ENCODE data around the gene ZSWIM4.

Gene ZSWIM4

DNA sequence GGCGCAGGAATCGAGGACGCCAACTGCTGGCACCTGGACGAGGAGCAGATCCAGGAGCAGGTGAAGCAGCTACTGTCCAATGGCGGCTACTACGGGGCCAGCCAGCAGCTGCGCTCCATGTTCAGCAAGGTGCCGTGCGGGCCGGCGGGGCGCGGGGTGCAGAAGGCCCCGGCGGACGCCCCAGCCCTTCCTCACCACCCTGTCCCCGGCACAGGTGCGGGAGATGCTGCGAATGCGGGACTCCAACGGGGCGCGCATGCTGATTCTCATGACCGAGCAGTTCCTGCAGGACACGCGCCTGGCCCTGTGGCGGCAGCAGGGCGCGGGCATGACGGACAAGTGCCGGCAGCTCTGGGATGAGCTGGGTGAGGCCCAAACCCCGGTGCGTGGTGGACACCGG lies 13.6 kb downstream of the ZSWIM4 start:
- no peak for DNase-seq (ENCODE audit: low read depth in 2 of 2)

- DNase-seq (ENCODE audit: low read depth in 2 of 2): no peak
Observed at GRCh38 chr19:13812544-13812943, 17.3 kb downstream of the ZSWIM4 start.

GRCh38 chr19:13813147-13813546 lies 17.9 kb downstream of the ZSWIM4 start:
- no peak for DNase-seq (ENCODE audit: low read depth in 2 of 2)

DNA sequence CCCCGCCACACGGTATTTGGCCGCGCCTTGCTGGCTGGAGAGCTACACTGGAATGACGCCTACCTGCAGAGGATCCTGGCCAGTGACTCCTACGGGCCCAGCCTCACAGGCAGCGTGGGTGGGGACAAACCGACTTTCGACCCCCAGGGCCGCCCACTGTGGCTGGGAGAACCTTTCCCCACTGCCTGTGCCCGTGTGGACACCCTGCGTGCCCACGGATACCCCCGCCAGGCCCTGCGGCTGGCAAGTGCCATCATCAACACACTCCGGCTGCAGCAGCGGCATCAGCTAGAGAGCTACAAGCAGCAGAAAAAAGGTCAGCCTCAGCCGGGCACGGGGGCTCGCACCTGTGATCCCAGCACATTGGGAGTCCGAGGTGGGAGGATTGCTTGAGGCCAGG lies 19.3 kb downstream of the ZSWIM4 start:
- DNase-seq (ENCODE audit: low read depth in 2 of 2): no peak

DNA sequence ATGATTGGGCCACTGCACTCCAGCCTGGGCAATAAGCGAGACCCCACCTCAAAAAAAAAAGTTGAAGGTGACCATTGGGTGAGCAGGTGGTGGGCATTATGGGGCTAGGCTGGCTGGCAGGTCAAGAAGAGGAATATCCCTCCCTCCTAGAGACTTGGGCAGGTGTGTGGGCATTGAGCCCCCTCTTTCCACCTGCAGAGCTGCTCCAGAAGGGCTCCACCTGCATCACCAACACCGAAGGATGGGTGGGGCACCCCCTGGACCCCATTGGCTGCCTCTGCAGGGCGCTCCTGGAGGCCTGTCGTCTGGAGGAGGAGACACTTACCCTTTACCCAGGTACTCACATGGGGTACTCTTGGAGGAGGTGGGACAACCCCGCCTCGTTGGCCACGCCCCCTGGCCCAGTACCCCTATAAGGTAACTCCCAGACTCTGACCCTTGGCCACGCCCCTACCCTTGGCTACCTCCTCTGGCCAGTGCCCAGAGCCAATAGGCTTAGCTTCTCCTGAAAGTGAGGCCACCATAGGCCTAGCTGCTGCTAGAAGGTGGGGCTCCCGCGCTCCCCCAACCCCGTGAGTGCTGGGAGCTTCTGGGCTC lies 21.9 kb downstream of the ZSWIM4 start:
- DNase-seq (ENCODE audit: low read depth in 2 of 2): no peak

DNA sequence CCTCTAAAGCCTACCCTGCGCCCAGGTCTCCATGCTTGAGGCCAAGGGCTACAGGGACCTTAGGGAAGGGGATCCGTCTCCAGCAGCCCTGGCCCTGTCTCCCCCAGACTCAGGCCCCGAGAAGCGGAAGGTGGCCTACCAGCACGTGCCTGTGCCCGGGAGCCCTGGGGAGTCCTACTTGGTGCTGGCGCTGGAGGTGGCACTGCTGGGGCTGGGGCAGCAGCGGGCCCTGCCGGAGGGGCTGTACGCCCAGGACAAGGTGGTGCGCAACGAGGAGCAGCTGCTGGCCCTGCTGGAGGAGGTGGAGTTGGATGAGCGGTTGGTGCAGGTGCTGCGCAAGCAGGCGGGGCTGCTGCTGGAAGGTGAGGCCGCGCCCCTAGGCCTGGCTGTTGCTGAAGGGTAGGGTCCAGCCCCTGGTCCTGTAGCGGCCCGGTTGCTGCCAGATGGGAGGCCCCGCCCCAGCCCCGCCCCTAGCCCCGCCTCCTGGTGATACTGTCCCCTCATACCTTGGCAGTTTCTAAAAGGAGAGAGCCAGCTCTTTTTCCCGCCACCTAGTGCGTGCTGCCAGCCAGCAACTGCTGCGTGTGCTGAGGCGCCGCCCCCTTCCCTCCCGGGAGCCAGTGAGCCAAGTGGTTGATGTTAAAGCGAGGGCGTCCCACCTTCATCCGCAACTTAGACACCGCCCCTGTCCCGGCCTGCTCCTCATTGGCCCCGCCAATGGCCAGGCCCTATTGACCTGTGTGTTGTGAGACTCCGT lies 22.6 kb downstream of the ZSWIM4 start:
- no peak for DNase-seq (ENCODE audit: low read depth in 2 of 2)

DNA sequence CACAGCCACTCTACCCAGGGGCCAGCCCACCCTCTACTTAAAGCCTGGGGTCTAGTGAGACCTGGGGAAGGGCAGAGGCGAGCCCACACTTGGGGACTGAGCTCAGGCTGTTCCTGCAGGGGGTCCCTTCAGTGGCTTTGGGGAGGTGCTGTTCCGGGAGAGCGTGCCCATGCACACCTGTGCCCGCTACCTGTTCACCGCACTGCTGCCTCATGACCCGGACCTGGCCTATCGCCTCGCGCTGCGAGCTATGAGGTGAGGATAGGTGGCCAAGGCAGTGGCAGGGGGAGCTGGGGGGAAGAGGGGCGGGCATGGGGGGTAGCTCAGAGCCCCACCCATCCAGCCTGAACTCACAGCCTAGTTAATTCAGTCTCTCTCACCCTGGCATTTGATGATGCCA lies 24.0 kb downstream of the ZSWIM4 start:
- no peak for DNase-seq (ENCODE audit: low read depth in 2 of 2)

- DNase-seq (ENCODE audit: low read depth in 2 of 2): no peak
Observed at GRCh38 chr19:13821292-13821691, 26.0 kb downstream of the ZSWIM4 start.

- no peak for DNase-seq (ENCODE audit: low read depth in 2 of 2)
Observed at GRCh38 chr19:13823256-13823655, 28.0 kb downstream of the ZSWIM4 start.

DNA sequence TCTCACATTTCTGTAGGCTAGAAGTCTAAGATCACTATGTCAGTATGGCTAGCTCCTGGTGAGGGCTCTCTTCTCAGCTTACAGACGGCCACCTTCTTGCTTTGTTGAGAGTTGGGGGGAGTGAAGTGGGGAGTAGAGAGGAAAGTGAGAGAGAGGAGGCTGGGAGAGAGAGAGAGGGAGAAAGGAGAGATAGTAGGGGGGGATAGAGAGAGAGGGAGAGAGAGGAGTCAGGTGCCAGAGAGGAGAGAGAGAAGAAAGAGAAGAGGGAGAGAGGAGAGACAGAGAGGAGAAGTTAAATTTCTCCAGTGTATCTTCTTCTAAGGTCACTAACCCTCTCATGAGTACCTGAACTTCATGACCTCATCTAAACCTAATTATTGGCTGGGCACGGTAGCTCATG lies 28.7 kb downstream of the ZSWIM4 start:
- no peak for DNase-seq (ENCODE audit: low read depth in 2 of 2)

GRCh38 chr19:13824703-13825102 lies 29.5 kb downstream of the ZSWIM4 start:
- no peak for DNase-seq (ENCODE audit: low read depth in 2 of 2)

GRCh38 chr19:13825489-13826441 lies 30.5 kb downstream of the ZSWIM4 start:
- no peak for DNase-seq (ENCODE audit: low read depth in 2 of 2)

GRCh38 chr19:13826652-13827235 lies 31.5 kb downstream of the ZSWIM4 start:
- DNase-seq (ENCODE audit: low read depth in 2 of 2): no peak

GRCh38 chr19:13827656-13828055 lies 32.4 kb downstream of the ZSWIM4 start:
- DNase-seq (ENCODE audit: low read depth in 2 of 2): no peak

DNA sequence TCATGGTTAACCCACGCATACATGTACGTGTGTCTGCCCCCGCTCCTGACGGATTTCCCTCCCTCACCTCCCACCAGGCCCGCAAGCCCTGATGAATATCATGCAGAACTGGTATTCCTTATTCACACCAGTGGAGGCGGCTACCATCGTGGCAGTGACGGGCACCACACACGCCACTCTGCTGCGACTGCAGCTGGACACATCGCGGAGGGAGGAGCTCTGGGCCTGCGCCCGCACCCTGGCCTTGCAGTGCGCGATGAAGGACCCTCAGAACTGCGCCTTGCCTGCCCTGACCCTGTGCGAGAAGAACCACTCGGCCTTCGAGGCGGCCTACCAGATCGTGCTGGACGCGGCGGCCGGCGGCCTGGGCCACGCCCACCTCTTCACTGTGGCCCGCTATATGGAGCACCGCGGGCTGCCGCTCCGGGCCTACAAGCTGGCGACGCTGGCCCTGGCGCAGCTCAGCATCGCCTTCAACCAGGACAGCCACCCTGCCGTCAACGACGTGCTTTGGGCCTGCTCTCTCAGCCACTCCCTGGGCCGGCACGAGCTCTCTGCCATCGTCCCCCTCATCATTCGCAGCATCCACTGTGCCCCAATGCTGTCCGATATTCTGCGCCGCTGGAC lies 35.0 kb downstream of the ZSWIM4 start:
- no peak for DNase-seq (ENCODE audit: low read depth in 2 of 2)

DNA sequence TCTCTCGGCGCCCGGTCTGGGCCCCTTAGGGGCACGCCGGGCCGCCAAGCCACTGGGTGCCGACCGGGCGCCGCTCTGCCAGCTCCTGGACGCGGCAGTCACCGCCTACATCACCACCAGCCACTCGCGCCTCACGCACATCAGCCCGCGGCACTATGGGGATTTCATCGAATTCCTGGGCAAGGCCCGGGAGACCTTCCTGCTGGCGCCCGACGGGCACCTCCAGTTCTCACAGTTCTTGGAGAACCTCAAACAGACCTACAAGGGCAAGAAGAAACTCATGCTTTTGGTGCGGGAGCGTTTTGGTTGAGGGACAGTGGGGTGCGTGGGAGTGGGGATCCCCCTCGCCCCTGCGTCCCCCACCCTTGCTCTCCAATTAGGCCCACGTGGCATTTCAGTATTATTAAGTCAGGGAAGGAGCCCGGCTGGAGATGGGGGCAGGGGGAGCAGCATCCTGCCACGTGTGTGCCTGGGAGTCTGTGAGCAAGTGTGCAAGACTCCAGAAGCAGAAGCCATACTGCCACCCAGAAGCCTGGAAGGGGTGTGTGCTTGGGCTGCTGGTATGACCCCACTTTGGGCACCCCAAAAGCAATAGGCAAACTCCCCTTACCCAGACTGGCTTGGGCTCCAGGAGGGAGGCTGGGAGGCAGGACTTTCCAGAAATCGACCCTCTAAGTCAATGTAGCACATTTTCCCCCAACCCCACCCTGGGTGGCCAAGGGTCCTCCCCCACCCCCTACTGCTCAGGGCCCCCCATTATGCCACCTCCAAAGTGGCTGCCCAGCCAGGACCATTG lies 35.7 kb downstream of the ZSWIM4 start:
- DNase-seq (ENCODE audit: low read depth in 2 of 2): no peak

- no peak for DNase-seq (ENCODE audit: low read depth in 2 of 2)
Observed at GRCh38 chr19:13831537-13832467, 36.6 kb downstream of the ZSWIM4 start.

DNA sequence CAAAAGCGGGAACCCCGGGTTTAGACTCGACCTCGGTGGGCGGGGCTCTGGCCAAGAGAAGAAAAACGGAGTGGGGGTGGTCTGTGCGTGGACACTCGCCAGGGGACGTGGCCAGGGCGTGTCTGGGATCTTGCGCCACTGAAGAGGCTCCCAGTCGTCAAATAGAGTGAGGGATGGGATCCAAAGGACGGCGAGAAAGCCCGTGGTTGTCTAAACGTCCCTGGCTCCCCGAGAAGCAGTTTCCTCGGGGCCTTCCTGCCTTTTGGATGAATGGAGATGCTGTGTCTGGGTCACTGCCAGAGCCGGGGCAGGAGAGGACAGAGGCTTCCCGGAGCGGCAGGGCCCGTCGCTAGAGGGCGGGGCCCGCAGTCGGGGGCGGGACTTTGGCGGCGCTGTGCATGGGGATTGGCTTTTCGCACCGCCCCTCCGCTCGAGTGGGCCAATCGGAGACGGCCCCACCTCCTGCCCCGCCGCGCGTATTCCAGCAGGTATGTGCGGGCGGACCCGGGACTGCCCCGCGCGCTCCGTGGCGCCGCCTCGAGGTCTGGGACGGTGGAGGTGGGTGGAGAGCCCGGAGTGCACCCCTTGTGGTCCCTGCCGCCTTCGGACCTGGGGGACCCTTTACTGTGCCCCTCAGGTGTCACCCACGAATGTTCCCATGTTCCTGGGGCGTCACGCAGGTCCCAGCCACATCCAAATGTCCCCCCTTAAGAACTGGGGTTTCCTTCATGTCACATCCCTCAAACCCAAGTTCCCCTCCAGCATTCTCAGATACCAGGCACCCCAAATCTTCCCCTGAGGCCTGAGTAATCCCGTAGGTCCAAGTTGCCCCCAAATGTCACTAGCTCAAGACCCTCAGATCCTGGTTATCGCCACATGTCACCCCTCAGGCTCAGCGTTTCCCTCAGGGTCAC lies 38.3 kb downstream of the ZSWIM4 start:
- DNase-seq (ENCODE audit: low read depth in 2 of 2): peak; percentile 66 to 68

Data from fibroblast of skin of left quadriceps (primary cell).